OCI-LY7 (cell line): ENCODE results near the gene CFAP61. TPM values are rescaled to one million over a fixed set of nuclear protein-coding genes. Genes with fewer than 3 reads are reported as not detected.

Experiments
- BruUV-seq: library from RNA; stranded (reverse); fragments of 400-500 nt; replicated peaks from 2 replicates; lab custom pipeline; 2021; lab: Mats Ljungman, UMichigan
- CTCF ChIA-PET: fragments of 300-600 bp; sonication (Branson Sonifier 250); formaldehyde crosslinking; loops from one replicate; lab custom pipeline; 2022; ENCODE audit warnings: antibody characterized with exemption; ENCODE audit not compliant: unreplicated experiment; lab: Charles Lee
- POLR2A ChIA-PET: fragments of 300-600 bp; sonication (Branson Sonifier 250); formaldehyde crosslinking; loops from one replicate; lab custom pipeline; 2022; ENCODE audit warnings: antibody characterized with exemption; lab: Charles Lee
- DNase-seq: peaks from one replicate; pipeline ENCODE4 v3.0.0-alpha.2; 2015; ENCODE audit warnings: low spot score
- H2AFZ ChIP-seq: fragments of 200-600 bp; sonication (generic), shearing (Covaris generic); 2 replicates; pipeline ENCODE4 v1.6.1; 2014; ENCODE audit warnings: mild to moderate bottlenecking, antibody characterized with exemption, low read length, moderate library complexity
- H3K27ac ChIP-seq: fragments of 200-600 bp; sonication (generic); 2 replicates; pipeline ENCODE4 v1.5.1; 2014; ENCODE audit warnings: mixed run types, low read depth, mild to moderate bottlenecking, moderate library complexity, low read length, inconsistent platforms; ENCODE audit not compliant: poor library complexity, severe bottlenecking
- H3K36me3 ChIP-seq: fragments of 200-600 bp; sonication (generic); 2 replicates; pipeline ENCODE4 v1.6.1; 2014; ENCODE audit warnings: mild to moderate bottlenecking, antibody characterized with exemption, low read length, moderate library complexity, mixed read lengths; ENCODE audit not compliant: insufficient read depth
- H3K4me1 ChIP-seq: fragments of 200-600 bp; sonication (generic); 2 replicates; pipeline ENCODE4 v1.5.1; 2014; ENCODE audit warnings: mild to moderate bottlenecking, low read length; ENCODE audit not compliant: insufficient read depth, poor library complexity, severe bottlenecking
- H3K4me2 ChIP-seq: fragments of 200-600 bp; sonication (generic); 2 replicates; pipeline ENCODE4 v1.6.1; 2014; ENCODE audit warnings: mild to moderate bottlenecking, low read length
- H3K4me3 ChIP-seq: fragments of 200-600 bp; sonication (generic); 2 replicates; pipeline ENCODE4 v1.5.1; 2014; ENCODE audit warnings: mild to moderate bottlenecking, low read depth, low read length; ENCODE audit not compliant: poor library complexity, severe bottlenecking
- H3K79me2 ChIP-seq: fragments of 200-600 bp; sonication (generic); 2 replicates; pipeline ENCODE4 v1.6.1; 2016; ENCODE audit warnings: low read depth, mild to moderate bottlenecking, low read length, moderate library complexity, mixed read lengths; ENCODE audit not compliant: insufficient read depth
- H3K9me2 ChIP-seq: fragments of 200-600 bp; sonication (generic); 2 replicates; pipeline ENCODE4 v1.6.1; 2016; ENCODE audit warnings: mild to moderate bottlenecking, low read length, mixed read lengths; ENCODE audit not compliant: insufficient read depth
- H3K9me3 ChIP-seq: fragments of 200-600 bp; sonication (generic); 2 replicates; pipeline ENCODE4 v1.6.1; 2014; ENCODE audit warnings: mild to moderate bottlenecking, mixed run types, low read length, mixed read lengths
- H4K20me1 ChIP-seq: fragments of 200-600 bp; sonication (generic); 2 replicates; pipeline ENCODE4 v1.6.1; 2014; ENCODE audit warnings: mild to moderate bottlenecking, antibody characterized with exemption, low read length, moderate library complexity, mixed read lengths; ENCODE audit not compliant: insufficient read depth
- CTCF ChIP-seq: fragments of 200-600 bp; sonication (generic); conservative IDR thresholded peaks from 2 replicates; pipeline ENCODE4 v1.5.1; 2014; ENCODE audit warnings: mild to moderate bottlenecking, antibody characterized with exemption, low read length, moderate library complexity, mixed read lengths
- EZH2phosphoT487 ChIP-seq: fragments of 200-600 bp; sonication (generic); IDR thresholded peaks from 2 replicates; pipeline ENCODE4 v1.6.1; 2018; ENCODE audit warnings: low read depth, borderline replicate concordance, mild to moderate bottlenecking, mixed run types, antibody characterized with exemption, low read length, moderate library complexity, mixed read lengths
- intact Hi-C: fragments of 100-400 bp; cut with micrococcal nuclease; formaldehyde crosslinking; loops from one replicate; pipeline ENCODE4 v1.10.0; 2022; ENCODE audit not compliant: unreplicated experiment
- total RNA-seq, 2 experiments: library from RNA; depleted of rRNA in 1 of 2; stranded (reverse); fragments of >200 nt in 1 of 2; shearing (Covaris generic) in 1 of 2; gene quantifications; 2 replicates each; pipeline ENCODE4 v1.2.3, GENCODE V29; 2014 to 2022

Gene CFAP61
- total RNA-seq, 2 experiments from 2014 or later, result 0.06 TPM; not detected in 1

- no peaks in the 10 kb centered on the region for H3K4me1 ChIP-seq
- H3K9me2 ChIP-seq, result no peaks in the 10 kb centered on the region
- no peaks in the 10 kb centered on the region for H4K20me1 ChIP-seq
- ChIA-PET CTCF (no interaction called here), POLR2A (no interaction called here)
- no peaks in the 10 kb centered on the region for H3K9me3 ChIP-seq
- H3K36me3 ChIP-seq, result no peaks in the 10 kb centered on the region
- H3K79me2 ChIP-seq, result no peaks in the 10 kb centered on the region
- intact Hi-C loops, result no loop called here
- no peak overlapping the region for H3K4me3 ChIP-seq
- BruUV-seq, result no TSS peak
- H3K27ac ChIP-seq, result no peak overlapping the region
- no peak overlapping the region for H2AFZ ChIP-seq
- TF ChIP-seq EZH2phosphoT487, result no peak
- no peak for TF ChIP-seq CTCF
- DNase-seq, result no peak
- no peak overlapping the region for H3K4me2 ChIP-seq
Observed at GRCh38 chr20:20373091-20373571, 320.8 kb downstream of the CFAP61 start.

GRCh38 chr20:20375862-20376261 lies 323.5 kb downstream of the CFAP61 start:
- Histone ChIP-seq H3K27ac (no peak overlapping the region), H3K4me3 (no peak overlapping the region), H4K20me1 (no peaks in the 10 kb centered on the region), H3K36me3 (no peaks in the 10 kb centered on the region), H3K9me3 (no peaks in the 10 kb centered on the region), H2AFZ (no peak overlapping the region), H3K4me2 (no peak overlapping the region), H3K4me1 (no peaks in the 10 kb centered on the region), H3K9me2 (no peaks in the 10 kb centered on the region), H3K79me2 (no peaks in the 10 kb centered on the region)
- CTCF ChIA-PET, result no interaction called here
- intact Hi-C loops, result no loop called here
- POLR2A ChIA-PET, result no interaction called here
- TF ChIP-seq CTCF (no peak), EZH2phosphoT487 (no peak)
- BruUV-seq, result no TSS peak
- DNase-seq, result no peak

- Histone ChIP-seq H3K79me2 (no peaks in the 10 kb centered on the region), H3K36me3 (no peaks in the 10 kb centered on the region), H3K4me2 (no peak overlapping the region), H3K4me3 (no peak overlapping the region), H3K9me2 (no peaks in the 10 kb centered on the region), H3K27ac (no peak overlapping the region), H3K9me3 (no peaks in the 10 kb centered on the region), H3K4me1 (no peaks in the 10 kb centered on the region), H4K20me1 (no peaks in the 10 kb centered on the region), H2AFZ (no peak overlapping the region)
- intact Hi-C loops, result no loop called here
- ChIA-PET POLR2A (no interaction called here), CTCF (no interaction called here)
- no peak for DNase-seq
- no TSS peak for BruUV-seq
- TF ChIP-seq EZH2phosphoT487, result no peak
- TF ChIP-seq CTCF, result no peak
Observed at GRCh38 chr20:20386192-20386591, 333.9 kb downstream of the CFAP61 start.
